Fibroblast of skin of scalp (primary cell): Measurements from ENCODE around the gene ARHGAP22. TPM values are rescaled to one million over a fixed set of nuclear protein-coding genes. Genes with fewer than 3 reads are reported as not detected.
A peak's percentile ranks its signal among the peaks of the same experiment; 100 is the strongest.
"Not testable (repeated sequence)": the region's sequence is repeated elsewhere in the genome, so short reads cannot be mapped to it uniquely, and the experiment has no call there.

Source experiments
- DNase-seq: peaks from one replicate; pipeline ENCODE4 v3.0.0-alpha.2; 2013
- polyA plus RNA-seq, 2 experiments: library from polyadenylated mRNA; unstranded; fragments of 120-200 nt; gene quantifications; one replicate each; pipeline ENCODE4 v1.2.1, GENCODE V29; 2013; ENCODE audit not compliant: insufficient read length in 2 of 2

Gene ARHGAP22
- 8.6 TPM for polyA plus RNA-seq (2013, experiment 1 of 2; ENCODE audit: insufficient read length)
- polyA plus RNA-seq (2013, experiment 2 of 2; ENCODE audit: insufficient read length) = 5.7 TPM

GRCh38 chr10:48604991-48605508, at the start of gene ARHGAP22:
TSS of gene ARHGAP22 (minus strand) at chr10:48605073. CDS start at chr10:48604796, 277 bp downstream.
- DNase-seq = peak; percentile 45

- no peak for DNase-seq
Observed at GRCh38 chr10:48653944-48654698, 49.2 kb upstream of the ARHGAP22 start.

- no peak for DNase-seq
Observed at GRCh38 chr10:48653347-48653746, 48.5 kb upstream of the ARHGAP22 start.

- no peak for DNase-seq
Observed at GRCh38 chr10:48652344-48652743, 47.5 kb upstream of the ARHGAP22 start.

- DNase-seq = no peak
Observed at GRCh38 chr10:48651839-48652238, 47.0 kb upstream of the ARHGAP22 start.

GRCh38 chr10:48651293-48651692, 46.4 kb upstream of the ARHGAP22 start:
- DNase-seq = no peak

GRCh38 chr10:48649349-48649944, 44.6 kb upstream of the ARHGAP22 start:
- DNase-seq = no peak

GRCh38 chr10:48648172-48648942, 43.5 kb upstream of the ARHGAP22 start:
- DNase-seq = no peak

GRCh38 chr10:48647073-48647472, 42.2 kb upstream of the ARHGAP22 start:
- DNase-seq = not testable (repeated sequence)

GRCh38 chr10:48645600-48645999, 40.7 kb upstream of the ARHGAP22 start:
- no peak for DNase-seq

- DNase-seq = not testable (repeated sequence)
Observed at GRCh38 chr10:48641099-48641690, 36.3 kb upstream of the ARHGAP22 start.

GRCh38 chr10:48640326-48640725, 35.5 kb upstream of the ARHGAP22 start:
- DNase-seq = no peak

- no peak for DNase-seq
Observed at GRCh38 chr10:48639632-48640031, 34.8 kb upstream of the ARHGAP22 start.

GRCh38 chr10:48638739-48639527, 34.1 kb upstream of the ARHGAP22 start:
- no peak for DNase-seq

GRCh38 chr10:48638158-48638557, 33.3 kb upstream of the ARHGAP22 start:
- no peak for DNase-seq

- no peak for DNase-seq
Observed at GRCh38 chr10:48636901-48637300, 32.0 kb upstream of the ARHGAP22 start.

- DNase-seq = no peak
Observed at GRCh38 chr10:48636231-48636630, 31.4 kb upstream of the ARHGAP22 start.

GRCh38 chr10:48634984-48635557, 30.2 kb upstream of the ARHGAP22 start:
- no peak for DNase-seq

- DNase-seq = peak; percentile 94
Observed at GRCh38 chr10:48634198-48634983, 29.5 kb upstream of the ARHGAP22 start.

GRCh38 chr10:48633381-48634197, 28.7 kb upstream of the ARHGAP22 start:
- DNase-seq = no peak
